Fibroblast of skin of right biceps (primary cell): ENCODE results near the gene ID2.
A peak's percentile ranks its signal among the peaks of the same experiment; 100 is the strongest.

Source experiments
- DNase-seq: peaks from one replicate; pipeline ENCODE4 v3.0.0-alpha.2; 2013

ID2 gene

GRCh38 chr2:8670580-8670979 lies 11.3 kb upstream of the ID2 start:
- no peak for DNase-seq

GRCh38 chr2:8671176-8671575 lies 10.7 kb upstream of the ID2 start:
- no peak for DNase-seq

- no peak for DNase-seq
Observed at GRCh38 chr2:8671802-8672201, 10.1 kb upstream of the ID2 start.

GRCh38 chr2:8672940-8673339 lies 8.9 kb upstream of the ID2 start:
- no peak for DNase-seq

- no peak for DNase-seq
Observed at GRCh38 chr2:8673381-8673780, 8.5 kb upstream of the ID2 start.

GRCh38 chr2:8674420-8675009 lies 7.3 kb upstream of the ID2 start:
- DNase-seq, result no peak

- no peak for DNase-seq
Observed at GRCh38 chr2:8675543-8675942, 6.3 kb upstream of the ID2 start.

GRCh38 chr2:8676191-8676920 lies 5.5 kb upstream of the ID2 start:
- peak; percentile 93 for DNase-seq

- no peak for DNase-seq
Observed at GRCh38 chr2:8676921-8677645, 4.8 kb upstream of the ID2 start.

- peak; percentile 85 for DNase-seq
Observed at GRCh38 chr2:8677646-8678592, 3.9 kb upstream of the ID2 start.

GRCh38 chr2:8678731-8679566 lies 2.9 kb upstream of the ID2 start:
- peak; percentile 96 for DNase-seq

GRCh38 chr2:8679567-8679826 lies 2.4 kb upstream of the ID2 start:
- DNase-seq, result no peak

GRCh38 chr2:8679827-8680731 lies 1.8 kb upstream of the ID2 start:
- DNase-seq, result peak; percentile 81

GRCh38 chr2:8680822-8681760 lies 765 bp upstream of the ID2 start:
- DNase-seq, result peak; percentile 90

- peak; percentile 63 for DNase-seq
Observed at GRCh38 chr2:8682719-8683667, 1.1 kb downstream of the ID2 start.

GRCh38 chr2:8684540-8684877 lies 2.7 kb downstream of the ID2 start:
- peak; percentile 60 for DNase-seq

GRCh38 chr2:8684878-8685696 lies 3.2 kb downstream of the ID2 start:
- DNase-seq, result peak; percentile 83
